Brain microvascular endothelial cell (primary cell): ENCODE measurements around the gene MED9.

Source experiments
- DNase-seq: peaks from one replicate; pipeline ENCODE4 v3.0.0-alpha.2; 2020
- H3K27ac ChIP-seq: fragments of 250-450 bp; sonication (Bioruptor Pico); 2 replicates; pipeline ENCODE4 v1.5.1; 2020; ENCODE audit warnings: mild to moderate bottlenecking, moderate library complexity
- H3K27me3 ChIP-seq: fragments of 250-450 bp; sonication (Bioruptor Pico); replicated peaks from 2 replicates; pipeline ENCODE4 v1.5.1; 2020; ENCODE audit warnings: mild to moderate bottlenecking
- H3K36me3 ChIP-seq: fragments of 250-450 bp; sonication (Bioruptor Pico); replicated peaks from 2 replicates; pipeline ENCODE4 v1.5.1; 2020; ENCODE audit warnings: mild to moderate bottlenecking
- H3K4me3 ChIP-seq: 2 replicates; pipeline ENCODE4 v1.5.1; 2011; ENCODE audit warnings: low read depth, mild to moderate bottlenecking, control low read depth, low read length, moderate library complexity
- CTCF ChIP-seq: IDR thresholded peaks from 2 replicates; pipeline ENCODE4 v1.5.1; 2011; ENCODE audit warnings: low read depth, mild to moderate bottlenecking, moderate library complexity, low read length, control low read depth, inconsistent platforms; ENCODE audit errors: missing control alignments
- in situ Hi-C: cut with HindIII; loops from 2 replicates; pipeline ENCODE4 v1.10.0; 2017; ENCODE audit warnings: low sequenced_read_pairs, low pct_ligation_motif_present

The MED9 gene

GRCh38 chr17:17508019-17508535 is 31.3 kb downstream of the MED9 start:
- Histone ChIP-seq H3K36me3 (no peaks in the 10 kb centered on the region), H3K27me3 (no peaks in the 10 kb centered on the region), H3K4me3 (no peak overlapping the region), H3K27ac (no peak overlapping the region)
- no peak for TF ChIP-seq CTCF
- in situ Hi-C loops: no loop called here
- no peak for DNase-seq

GRCh38 chr17:17508646-17509591 is 32.1 kb downstream of the MED9 start:
- Histone ChIP-seq H3K4me3 (no peak overlapping the region), H3K27me3 (no peaks in the 10 kb centered on the region), H3K27ac (no peak overlapping the region), H3K36me3 (no peaks in the 10 kb centered on the region)
- no peak for TF ChIP-seq CTCF
- no peak for DNase-seq
- in situ Hi-C loops: no loop called here

GRCh38 chr17:17509601-17510425 is 33.0 kb downstream of the MED9 start:
- Histone ChIP-seq H3K27me3 (no peaks in the 10 kb centered on the region), H3K36me3 (no peaks in the 10 kb centered on the region), H3K27ac (no peak overlapping the region), H3K4me3 (no peak overlapping the region)
- no peak for TF ChIP-seq CTCF
- DNase-seq: no peak
- in situ Hi-C loops: no loop called here

- in situ Hi-C loops: no loop called here
- Histone ChIP-seq H3K4me3 (no peak overlapping the region), H3K36me3 (no peaks in the 10 kb centered on the region), H3K27ac (no peak overlapping the region), H3K27me3 (no peaks in the 10 kb centered on the region)
- TF ChIP-seq CTCF: no peak
- no peak for DNase-seq
These were observed 33.9 kb downstream of the MED9 start for GRCh38 chr17:17510456-17511292.

GRCh38 chr17:17511293-17511741 is 34.5 kb downstream of the MED9 start:
- DNase-seq: no peak
- Histone ChIP-seq H3K27me3 (no peaks in the 10 kb centered on the region), H3K27ac (no peak overlapping the region), H3K4me3 (no peak overlapping the region), H3K36me3 (no peaks in the 10 kb centered on the region)
- no peak for TF ChIP-seq CTCF
- in situ Hi-C loops: no loop called here
